T-helper 22 cell (primary cell): ENCODE results near the gene TPSD1.
"Not testable (repeated sequence)": the region's sequence is repeated elsewhere in the genome, so short reads cannot be mapped to it uniquely, and the experiment has no call there.

Experiments
- DNase-seq: peaks from one replicate; pipeline ENCODE4 v3.0.0-alpha.2; 2020; ENCODE audit warnings: low read depth

The TPSD1 gene

DNA sequence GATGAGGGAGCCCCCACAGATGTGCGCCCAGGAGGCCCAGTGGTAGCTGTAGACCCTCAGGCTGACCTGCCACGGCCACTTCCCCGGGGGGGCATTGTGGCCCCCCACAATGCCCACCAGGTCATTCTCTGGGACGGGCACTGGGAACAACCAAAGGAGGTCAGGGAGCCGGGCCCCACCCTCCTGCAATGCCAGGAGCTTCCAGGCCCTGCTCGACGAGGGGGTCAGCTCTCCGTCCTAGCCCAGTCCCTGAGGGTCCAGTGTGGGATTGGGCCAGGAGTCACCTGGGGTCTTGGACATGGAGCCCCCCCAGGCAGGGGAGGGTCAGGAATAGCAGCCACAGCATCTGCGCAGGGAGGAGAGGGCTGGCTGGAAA lies 7.0 kb downstream of the TPSD1 start:
- no peak for DNase-seq

DNA sequence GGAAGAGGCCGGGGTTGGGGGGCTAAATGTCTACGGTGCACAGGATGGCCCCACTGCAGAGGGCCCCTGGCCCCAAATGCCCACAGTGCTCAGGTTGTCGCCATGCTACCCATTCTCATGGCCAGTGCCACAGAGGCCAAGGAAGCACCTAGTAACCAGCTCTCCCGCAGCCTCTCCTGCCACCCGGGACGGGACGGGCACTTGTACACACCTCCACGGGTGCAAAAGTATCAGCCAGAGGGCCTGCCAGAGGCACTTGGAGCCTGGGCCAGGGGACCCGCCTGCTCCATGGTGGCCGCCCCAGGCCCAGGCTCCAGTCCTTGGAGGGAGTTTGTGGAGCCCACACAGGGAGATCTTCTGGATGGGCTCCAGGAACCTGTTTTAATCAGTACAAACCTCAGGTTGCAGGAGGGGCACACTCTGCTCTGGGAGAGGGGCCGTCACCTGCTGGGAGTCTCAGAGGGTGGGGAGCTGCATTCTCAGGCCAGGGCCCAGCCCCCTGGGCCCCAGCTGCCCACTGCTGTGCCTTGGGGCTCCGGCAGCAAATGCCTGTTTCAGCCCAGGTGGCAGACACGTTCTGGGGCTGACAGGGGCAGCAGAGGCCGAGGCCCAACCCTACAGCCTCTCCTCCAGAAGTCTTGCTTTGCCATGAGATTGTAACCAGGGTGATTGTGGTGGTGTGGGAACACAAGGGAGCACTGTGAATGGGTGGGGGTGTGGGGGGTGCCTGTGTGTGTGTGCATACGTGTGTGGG lies 7.9 kb downstream of the TPSD1 start:
- DNase-seq = no peak

DNA sequence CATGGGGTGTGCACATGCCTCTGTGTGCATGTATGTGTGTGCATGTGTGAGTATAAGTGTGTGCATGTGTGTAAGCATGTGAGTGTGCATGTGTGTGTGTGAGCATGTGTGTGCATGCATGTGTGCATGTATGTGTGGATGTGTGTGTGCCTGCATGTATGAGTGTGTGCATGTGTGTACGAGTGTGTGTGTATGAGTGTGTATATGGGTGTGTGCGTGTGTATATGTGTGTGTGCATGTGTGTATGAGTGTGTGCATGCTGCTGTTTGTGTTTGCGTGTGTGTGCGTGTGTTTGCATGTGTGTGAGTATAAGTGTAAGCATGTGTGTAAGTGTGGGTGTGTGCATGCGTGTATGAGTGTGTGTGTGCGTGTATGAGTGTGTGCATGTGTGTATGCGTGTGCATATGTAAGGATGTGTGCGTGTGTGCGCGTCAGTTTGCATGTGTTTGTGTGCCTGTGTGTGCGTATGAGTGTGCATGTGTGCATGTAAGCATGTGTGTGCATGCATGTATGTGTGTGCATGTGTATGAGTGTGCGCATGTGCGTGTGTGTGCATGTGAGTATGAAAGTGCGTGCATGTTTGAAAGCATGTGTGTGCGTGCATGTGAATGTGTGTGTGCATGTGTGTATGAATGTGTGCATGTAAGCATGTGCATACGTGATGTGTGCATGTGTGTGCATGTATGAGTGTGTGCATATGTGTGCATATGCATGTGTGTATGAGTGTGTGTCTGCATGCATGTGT lies 8.6 kb downstream of the TPSD1 start:
- DNase-seq = no peak

DNA sequence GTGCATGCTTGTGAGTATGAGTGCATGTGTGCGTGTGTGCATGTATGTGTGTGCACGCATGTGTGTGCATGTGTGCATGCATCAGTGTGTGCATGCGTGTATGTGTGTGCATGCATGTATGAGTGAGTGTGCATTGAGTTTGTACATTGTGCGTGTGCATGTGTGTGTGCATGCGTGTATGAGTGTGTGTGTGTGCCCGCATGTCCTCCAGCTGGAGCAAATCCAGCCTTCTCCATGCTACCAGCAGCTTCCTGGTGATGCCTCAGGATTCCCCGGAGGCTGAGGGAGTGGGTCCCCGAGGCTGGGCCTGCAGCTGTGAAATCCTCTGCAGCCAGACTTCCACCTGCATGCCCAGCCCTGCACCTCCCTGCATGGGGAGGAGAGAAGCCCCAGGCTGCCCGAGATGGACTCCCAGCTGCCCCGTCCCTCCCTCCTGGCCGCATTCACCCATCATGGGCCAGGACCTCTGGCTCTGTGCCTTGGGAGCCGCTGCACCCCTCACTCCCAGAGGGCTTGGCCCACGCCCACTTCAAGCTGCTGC lies 9.3 kb downstream of the TPSD1 start:
- DNase-seq = no peak

DNA sequence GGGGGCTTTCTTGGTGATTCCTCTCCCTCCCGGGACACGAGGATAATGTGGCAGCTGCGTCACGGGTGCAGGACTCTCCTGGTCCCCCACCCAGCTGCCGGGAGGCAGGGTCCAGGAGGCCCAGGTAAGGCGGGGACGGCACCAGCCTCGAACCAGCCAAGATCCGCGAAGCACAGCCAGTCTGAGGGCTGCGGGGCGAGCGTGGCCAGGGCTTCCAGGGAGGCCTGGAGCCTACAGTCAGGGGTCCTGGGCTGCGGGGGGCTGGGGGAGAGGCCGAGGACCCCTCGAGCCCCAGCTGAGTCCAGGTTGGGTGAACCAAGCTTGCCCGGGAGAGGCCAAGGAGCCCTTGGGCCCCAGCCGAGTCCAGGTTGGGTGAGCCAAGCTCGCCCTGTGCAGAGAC lies 10.0 kb downstream of the TPSD1 start:
- DNase-seq = no peak

DNA sequence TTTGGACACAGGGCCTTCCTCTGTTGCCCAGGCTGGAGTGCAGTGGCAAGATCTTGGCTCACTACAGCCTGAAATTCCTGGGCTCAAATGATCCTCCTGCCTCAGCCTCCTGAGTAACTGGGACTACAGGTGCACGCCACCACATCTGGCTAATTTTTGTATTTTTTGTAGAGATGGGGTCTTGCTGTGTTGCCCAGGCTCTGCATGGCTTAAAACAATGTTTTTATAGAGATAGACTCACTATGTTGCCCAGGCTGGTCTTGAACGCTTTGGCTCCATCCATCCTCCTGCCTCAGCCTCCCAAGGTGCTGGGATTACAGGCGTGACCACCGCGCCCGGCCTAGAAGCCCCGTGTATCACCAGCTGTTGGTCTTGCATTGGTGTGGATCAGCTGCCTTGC lies 13.5 kb downstream of the TPSD1 start:
- not testable (repeated sequence) for DNase-seq

DNA sequence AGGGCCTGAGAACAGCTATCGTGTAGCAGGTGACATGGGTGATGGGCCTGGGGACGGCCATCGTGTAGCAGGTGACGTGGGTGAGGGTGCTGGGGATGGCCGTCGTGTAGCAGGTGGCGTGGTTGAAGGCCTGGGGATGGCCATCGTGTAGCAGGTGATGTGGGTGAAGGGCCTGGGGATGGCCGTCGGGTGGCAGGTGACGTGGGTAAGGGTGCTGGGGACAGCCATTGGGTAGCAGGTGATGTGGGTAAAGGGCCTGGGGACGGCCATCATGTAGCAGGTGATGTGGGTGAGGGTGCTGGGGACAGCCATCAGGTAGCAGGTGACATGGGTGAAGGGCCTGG lies 15.5 kb downstream of the TPSD1 start:
- no peak for DNase-seq

DNA sequence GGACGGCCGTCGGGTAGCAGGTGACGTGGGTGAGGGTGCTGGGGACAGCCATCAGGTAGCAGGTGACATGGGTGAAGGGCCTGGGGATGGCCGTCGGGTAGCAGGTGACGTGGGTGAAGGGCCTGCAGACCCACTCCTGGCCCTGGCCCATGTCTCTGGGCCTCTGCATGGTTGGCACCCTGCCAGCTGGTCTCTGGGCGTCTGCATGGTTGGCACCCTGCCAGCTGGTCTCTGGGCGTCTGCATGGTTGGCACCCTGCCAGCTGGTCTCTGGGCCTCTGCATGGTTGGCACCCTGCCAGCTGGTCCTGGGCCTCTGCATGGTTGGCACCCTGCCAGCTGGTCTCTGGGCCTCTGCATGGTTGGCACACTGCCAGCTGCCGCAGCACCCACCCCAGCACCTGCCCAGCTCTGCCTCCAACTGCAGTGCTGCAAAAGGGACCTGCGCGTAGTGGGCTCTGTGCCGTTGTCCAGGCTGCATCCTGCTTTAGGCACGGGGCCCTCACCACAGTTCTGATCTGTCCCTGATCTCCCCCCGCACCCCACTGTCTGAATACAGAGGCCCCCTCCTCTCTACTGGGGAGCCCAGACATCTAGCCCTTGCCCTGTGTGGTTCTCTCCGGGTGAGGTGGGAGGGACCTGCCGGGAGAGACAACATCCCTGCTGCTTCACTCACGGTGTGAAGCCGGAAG lies 16.0 kb downstream of the TPSD1 start:
- not testable (repeated sequence) for DNase-seq

DNA sequence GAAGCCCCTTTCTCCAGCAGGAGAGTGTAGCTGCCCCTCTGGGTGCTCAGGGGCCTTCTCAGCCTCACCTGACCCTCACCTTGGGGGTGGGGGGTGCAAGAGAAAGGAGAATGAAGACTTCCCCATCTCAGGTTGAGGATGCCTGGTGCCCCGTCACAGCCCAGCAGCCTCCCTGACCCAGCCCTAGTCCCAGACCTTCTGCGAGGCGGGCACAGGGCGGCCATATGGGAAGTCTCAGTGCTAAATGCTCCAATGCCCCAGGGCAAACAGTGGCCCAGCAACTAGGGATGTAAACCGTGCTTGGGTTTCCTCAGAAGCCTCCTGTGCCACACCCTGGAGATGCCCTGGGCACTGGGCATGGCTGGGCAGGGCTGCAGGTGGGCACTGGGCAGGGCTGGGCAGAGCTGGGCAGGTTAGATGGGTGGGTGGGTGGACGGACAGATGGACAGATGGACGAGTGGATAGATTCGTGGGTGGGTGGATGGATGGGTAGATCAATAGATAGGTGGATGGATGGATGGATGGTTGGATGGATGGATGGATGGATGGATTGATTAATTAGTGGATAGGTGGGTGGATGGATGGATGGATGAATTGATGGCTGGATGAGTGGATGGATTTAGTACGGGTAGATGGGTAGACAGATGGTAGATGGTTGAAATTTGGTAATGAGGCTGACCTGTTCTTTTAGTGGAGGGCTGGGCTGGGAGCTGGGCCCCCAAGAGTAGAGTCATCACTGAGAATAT lies 16.8 kb downstream of the TPSD1 start:
- DNase-seq = no peak

DNA sequence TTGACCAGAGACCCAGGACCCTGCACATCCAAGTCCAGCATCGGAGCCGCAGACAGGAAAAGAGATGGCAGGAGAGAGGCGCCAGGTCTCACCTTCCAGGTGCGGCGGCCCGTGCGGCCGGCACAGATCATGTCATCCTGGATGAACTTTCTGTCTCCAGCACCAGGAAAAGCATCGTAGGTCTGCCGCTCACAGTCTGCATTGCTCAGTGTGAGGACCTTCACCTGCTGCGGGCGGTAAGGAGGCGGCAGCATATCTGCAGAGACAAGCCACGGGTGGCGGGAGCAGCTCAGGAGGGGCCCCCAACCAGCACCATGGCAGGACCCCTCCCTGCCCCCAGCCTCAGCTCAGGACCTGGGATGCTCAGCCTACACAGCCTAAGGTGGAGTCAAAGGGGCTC lies 17.9 kb downstream of the TPSD1 start:
- no peak for DNase-seq

DNA sequence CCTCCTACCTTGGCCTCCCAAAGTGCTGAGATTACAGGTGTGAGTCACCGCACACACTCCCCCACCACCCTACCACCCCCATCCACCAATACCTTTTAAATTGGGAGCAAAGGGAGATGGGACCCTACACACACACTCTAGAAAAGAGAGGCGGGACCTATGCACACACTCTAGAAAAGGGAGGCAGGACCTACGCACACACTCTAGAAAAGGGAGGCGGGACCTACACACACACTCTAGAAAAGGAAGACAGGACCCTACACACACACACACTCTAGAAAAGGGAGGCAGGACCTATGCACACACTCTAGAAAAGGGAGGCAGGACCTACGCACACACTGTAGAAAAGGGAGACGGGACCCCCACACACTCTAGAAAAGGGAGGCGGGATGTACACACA lies 18.9 kb downstream of the TPSD1 start:
- DNase-seq = no peak

DNA sequence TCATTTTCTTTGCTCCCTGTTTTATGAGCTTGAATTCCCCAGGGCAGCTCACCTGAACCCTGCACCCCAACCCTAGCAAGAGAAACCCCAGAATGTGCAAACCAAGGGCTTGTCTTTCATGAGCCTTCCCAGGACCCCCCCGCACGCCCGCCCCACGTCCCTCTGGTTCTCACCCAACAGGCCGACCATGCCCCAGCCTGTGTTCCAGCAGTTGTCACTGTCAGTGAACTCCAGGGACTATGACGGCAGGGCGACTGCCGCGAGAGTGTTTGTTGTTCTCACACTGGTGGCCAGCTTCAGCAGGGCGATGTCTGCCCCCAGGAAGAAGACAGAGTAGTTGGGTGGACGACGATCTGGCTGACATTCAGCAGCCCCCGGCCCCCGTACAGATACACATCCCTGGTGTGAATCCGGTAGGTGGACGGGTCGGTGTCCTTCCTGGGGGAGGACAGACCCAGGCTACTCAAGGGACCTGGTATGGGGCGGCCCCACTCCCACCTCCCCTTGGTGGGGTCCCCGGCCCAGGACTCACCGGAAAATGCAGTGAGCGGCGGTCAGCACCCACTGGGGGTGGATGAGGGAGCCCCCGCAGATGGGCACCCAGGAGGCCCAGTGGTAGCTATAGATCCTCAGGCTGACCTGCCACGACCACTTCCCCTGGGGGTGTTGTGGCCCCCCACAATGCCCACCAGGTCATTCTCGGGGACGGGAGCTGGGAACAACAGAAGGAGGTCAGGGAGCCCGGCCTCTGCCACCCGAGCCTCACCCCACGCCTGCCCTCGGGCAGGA lies 20.1 kb downstream of the TPSD1 start:
- no peak for DNase-seq

DNA sequence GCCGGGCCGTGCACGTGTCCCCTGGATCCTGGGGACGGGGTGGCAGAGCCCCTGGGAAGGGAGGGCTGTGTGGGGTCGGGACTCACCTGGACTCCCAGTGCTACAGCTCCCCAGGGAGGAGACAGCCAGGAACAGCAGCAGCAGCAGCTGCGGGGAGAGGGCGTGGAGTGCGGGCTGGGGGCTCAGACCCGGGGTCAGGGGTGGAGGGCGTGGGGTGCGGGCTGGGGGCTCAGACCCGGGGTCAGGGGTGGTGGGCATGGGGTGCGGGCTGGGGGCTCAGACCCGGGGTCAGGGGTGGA lies 20.7 kb downstream of the TPSD1 start:
- no peak for DNase-seq

DNA sequence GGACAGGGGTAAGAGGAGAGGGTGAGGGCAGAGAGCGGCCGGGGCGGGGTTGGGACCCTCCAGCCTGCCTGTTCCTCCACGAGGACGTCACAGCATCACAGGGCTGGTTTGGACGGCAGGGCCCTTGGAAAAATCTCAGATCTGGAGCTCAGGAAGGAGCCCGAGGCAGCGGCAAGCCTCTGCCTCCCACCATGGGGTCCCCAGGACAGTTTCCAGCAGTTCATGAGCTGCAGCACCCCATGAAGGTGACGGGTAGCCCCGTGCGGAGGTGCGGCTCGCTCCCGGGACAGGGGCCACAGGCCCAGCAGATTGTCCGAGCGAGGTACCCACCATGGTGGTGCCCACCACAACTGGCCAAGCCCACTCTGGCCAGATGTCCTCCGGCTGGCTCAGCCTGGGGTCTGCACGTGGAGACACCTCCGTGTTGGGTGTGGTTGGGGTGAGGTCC lies 21.3 kb downstream of the TPSD1 start:
- DNase-seq = no peak

DNA sequence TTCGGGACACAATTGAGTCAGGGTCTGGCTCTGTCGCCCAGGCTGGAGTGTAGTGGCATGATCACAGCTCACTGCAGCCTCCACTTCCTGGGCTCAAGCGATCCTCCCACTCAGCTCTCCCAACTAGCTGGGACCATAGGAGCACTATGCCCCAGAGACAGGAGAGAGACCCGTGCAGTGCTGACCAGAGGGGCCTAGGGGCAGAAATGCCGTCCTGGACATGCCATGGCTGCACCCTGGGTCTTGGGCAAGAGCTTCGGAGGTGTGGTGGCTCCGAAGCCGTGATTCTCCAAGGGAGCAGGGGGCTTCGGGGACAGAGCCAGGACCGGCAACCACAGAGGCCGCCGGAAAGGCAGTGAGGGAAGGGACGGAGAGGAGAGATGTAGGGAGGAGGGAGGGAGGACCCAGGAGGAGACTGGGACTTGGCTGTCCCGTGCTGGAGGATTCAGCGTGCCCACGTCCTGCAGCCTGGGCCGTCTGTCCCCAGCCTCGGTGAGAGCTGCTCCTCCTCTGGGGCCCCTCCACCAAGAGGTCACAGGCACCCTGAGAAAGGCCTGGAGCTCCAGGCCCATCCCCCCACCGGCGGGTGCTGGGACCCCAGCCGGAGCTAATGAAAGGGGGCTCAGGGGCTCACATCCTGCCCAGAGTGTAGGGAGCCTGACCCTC lies 21.9 kb downstream of the TPSD1 start:
- DNase-seq = no peak

DNA sequence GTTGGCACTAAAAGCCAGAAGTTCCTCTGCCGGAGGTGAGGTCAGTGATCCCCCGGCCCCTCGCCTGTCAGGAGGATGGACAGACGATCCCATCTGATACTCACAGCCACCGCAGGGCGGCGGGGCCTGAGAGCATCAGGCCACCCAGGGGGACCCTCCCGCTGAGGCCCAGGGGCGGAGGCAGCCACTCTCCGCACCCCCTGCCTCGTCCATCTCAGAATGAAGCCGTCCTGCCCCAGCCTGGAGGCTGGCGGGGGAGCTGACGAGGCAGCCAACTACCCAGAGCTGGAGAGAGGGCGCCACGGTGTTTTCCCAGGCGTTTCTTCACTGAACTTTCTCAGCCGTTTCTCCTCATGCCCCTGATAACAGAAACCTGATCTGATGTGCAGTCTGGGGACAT lies 22.6 kb downstream of the TPSD1 start:
- DNase-seq = no peak

DNA sequence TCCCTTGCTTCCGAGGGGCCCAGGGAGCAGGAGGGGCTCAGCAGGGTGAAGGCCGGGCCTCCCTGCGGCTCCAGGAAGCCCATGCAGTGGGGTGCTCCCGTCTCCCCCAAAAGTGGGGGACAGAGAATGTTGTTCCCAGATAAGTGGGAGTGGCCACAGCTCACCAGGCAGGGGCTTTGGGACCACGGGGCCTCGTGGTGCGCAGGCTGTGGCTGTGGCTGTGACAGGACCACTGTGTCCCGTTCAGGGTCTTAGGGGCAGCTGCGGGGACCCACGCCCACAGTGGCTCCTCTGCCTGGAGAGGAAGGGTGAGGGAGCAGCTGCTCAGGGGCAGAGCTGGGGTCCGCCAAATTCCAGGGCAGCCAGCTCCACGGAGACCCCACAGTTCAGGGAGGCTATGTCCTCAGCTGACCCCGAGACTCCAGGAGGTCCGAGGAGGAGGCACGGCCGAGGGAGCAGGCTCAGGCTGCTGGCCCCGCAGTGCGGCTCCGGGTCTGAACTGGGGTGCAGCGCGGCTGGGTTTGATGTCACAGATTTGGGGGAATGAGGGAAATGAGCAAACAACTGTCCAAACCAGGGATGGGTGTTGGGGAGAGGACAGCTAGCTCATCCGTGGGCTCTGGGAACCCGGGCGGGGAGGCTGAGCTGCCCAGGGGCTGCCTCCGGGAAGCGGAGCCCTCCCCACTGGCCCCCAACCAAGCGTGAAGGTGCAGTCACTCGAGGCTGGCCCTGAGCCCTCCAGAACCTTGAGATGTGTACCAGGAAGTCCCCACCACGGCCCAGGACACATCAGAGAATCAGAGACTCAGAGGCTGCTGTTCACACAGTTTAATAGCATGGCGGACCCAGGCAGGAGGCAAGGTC lies 23.4 kb downstream of the TPSD1 start:
- DNase-seq = no peak

DNA sequence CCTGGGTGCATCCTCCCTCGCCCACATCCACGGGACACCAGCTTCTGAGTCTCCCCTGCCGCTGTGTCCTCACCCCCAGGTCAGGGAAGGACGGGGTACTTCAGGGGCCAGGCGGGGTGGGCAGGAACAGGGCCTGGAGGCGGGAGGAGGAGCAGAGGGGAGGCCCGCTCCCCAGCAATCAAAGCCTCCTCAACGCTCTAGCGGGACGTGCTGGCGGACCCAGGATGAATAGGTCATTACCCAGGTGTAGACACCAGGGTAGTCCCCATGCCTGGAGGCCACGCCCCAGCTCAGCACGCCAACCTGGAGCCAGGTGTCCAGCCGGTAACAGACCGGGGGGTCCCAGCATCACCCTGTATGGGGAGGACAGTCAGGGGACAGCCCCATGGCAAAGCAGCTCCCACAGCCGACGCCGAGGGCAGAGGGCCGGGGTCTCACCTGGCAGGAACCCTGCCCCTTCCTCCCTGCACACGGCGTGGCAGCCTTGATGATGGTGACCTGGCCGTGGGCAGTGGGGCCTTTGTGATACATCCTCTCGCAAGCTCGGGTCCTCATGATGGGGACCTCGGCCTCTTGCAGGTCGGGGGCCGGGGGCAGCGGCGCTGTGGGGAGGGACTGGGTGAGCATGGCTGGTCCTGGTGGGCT lies 24.2 kb downstream of the TPSD1 start:
- no peak for DNase-seq

DNA sequence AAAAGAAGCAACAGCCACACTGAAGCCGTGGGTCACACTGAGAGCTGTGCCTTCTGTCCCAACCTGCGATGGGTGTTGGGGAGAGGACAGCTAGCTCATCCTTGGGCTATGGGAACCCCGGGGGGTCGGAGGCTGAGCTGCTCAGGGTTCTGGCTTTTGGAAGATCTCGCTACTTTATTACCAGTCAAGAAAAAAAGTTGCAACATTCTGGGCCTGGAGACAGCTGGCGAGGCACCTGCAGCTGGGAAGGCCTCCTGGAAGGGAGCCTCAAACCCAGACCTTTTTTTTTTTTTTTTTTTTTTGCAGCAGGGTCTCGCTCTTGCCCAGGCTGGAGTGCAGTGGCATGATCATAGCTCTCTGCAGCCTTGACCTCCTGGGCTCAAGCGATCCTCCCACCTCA lies 24.9 kb downstream of the TPSD1 start:
- DNase-seq = no peak

DNA sequence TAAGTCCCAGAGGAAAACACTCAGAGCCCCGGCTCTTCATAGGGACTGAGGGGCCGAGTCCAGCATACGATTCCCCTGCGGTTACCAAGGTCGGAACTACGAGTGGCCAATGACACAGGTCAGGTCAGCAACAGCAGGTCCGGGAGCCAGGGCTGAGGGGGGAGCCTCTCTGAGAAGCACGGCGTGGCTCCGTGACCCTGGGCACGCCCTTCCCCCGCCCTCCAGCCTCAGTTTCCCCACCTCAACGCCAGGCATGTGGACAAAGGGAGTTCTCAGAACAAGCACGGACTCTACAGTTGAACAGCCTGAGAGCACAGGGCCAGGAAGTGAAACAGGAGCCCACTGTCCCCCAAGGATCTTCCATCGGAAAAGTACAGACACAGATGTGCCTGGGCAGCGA lies 25.6 kb downstream of the TPSD1 start:
- no peak for DNase-seq
